K562 (cell line): ENCODE data around the gene PPM1F. TPM values are rescaled to one million over a fixed set of nuclear protein-coding genes. Genes with fewer than 3 reads are reported as not detected.
A peak's percentile ranks its signal among the peaks of the same experiment; 100 is the strongest.

Experiments used
- C11orf30 ChIP-seq: fragments of 450-650 bp; IDR thresholded peaks from 2 replicates; pipeline ENCODE4 v1.6.1; 2016; ENCODE audit warnings: low read depth, mild to moderate bottlenecking
- CAMTA2 ChIP-seq: fragments of 250-450 bp; sonication (Bioruptor Pico); conservative IDR thresholded peaks from 2 replicates; pipeline ENCODE4 v1.5.1; 2022
- E2F6 ChIP-seq, 2 experiments: IDR thresholded peaks; 2 replicates each; pipeline ENCODE4 v1.6.1; 2011; ENCODE audit warnings: borderline replicate concordance in 1 of 2, control low read depth in 1 of 2, low read depth in 1 of 2, low read length in 1 of 2, mild to moderate bottlenecking in 1 of 2, mixed read lengths in 1 of 2, moderate library complexity in 1 of 2; ENCODE audit not compliant: insufficient read depth in 1 of 2, insufficient read length in 1 of 2, poor library complexity in 1 of 2, severe bottlenecking in 1 of 2; ENCODE audit errors: extremely low read depth in 1 of 2
- E2F8 ChIP-seq: fragments of 450-650 bp; IDR thresholded peaks from 2 replicates; pipeline ENCODE4 v1.7.1; 2018; ENCODE audit warnings: mild to moderate bottlenecking, low read depth; ENCODE audit not compliant: partially characterized antibody
- EWSR1 ChIP-seq: fragments of 450-650 bp; IDR thresholded peaks from 2 replicates; pipeline ENCODE4 v1.6.1; 2018; ENCODE audit warnings: borderline replicate concordance, mild to moderate bottlenecking, low read depth, moderate library complexity; ENCODE audit not compliant: partially characterized antibody
- GABPB2 ChIP-seq: fragments of 250-450 bp; sonication (Bioruptor Pico); conservative IDR thresholded peaks from 2 replicates; pipeline ENCODE4 v1.5.1; 2021; ENCODE audit warnings: mild to moderate bottlenecking
- HBP1 ChIP-seq: fragments of 450-650 bp; formaldehyde crosslinking; IDR thresholded peaks from 2 replicates; pipeline ENCODE4 v1.4.0; 2022; ENCODE audit warnings: missing genetic modification characterization
- NEUROD1 ChIP-seq: fragments of 150-350 bp; IDR thresholded peaks from 2 replicates; pipeline ENCODE4 v1.6.1; 2014; ENCODE audit warnings: borderline replicate concordance, low read length, low read depth; ENCODE audit not compliant: partially characterized antibody
- U2AF1 ChIP-seq: fragments of 200-400 bp; formaldehyde crosslinking; optimal IDR thresholded peaks from 2 replicates; pipeline ENCODE3; 2017; ENCODE audit warnings: mild to moderate bottlenecking, low read depth, low read length, moderate library complexity
- ZBTB7A ChIP-seq: IDR thresholded peaks from 2 replicates; pipeline ENCODE4 v1.6.1; 2011; ENCODE audit warnings: low read depth, mild to moderate bottlenecking, low read length, moderate library complexity, borderline replicate concordance; ENCODE audit not compliant: control insufficient read depth
- ZFP30 ChIP-seq: fragments of 250-450 bp; sonication (Bioruptor Pico); IDR thresholded peaks from 2 replicates; pipeline ENCODE4 v1.8.0; 2022; ENCODE audit warnings: moderate library complexity, mild to moderate bottlenecking, inconsistent platforms, borderline replicate concordance
- ZNF311 ChIP-seq: fragments of 250-450 bp; sonication (Bioruptor Pico); IDR thresholded peaks from 2 replicates; pipeline ENCODE4 v1.4.0; 2020; ENCODE audit warnings: mild to moderate bottlenecking, moderate library complexity
- ZNF717 ChIP-seq: fragments of 250-450 bp; sonication (Bioruptor Pico); IDR thresholded peaks from 2 replicates; pipeline ENCODE4 v1.5.0; 2021
- polyA plus RNA-seq, 8 experiments: library from polyadenylated mRNA; depleted of rRNA in 4 of 8; stranded (reverse) in 5 of 8; unstranded in 3 of 8; fragments of >200 nt; fragmentation: Nextera tagmentation in 2 of 8; fragmentation: Illumina TruSeq in 1 of 8; extraction: Ambion mirVana in 2 of 8; extraction: Trizol in 1 of 8; gene quantifications; 2 replicates each; pipeline versions ENCODE4 v1.2.1 to v1.2.3, GENCODE V29; 2011 to 2014; ENCODE audit warnings: inconsistent platforms in 1 of 8, missing spikeins in 1 of 8
- total RNA-seq, 7 experiments: library from RNA; depleted of rRNA in 6 of 7; stranded (reverse); fragments of >200 nt in 6 of 7; fragmentation: Illumina TruSeq in 2 of 7; extraction: Trizol in 2 of 7; gene quantifications; 2 replicates each; pipeline versions ENCODE4 v1.2.1 to v1.2.3, GENCODE V29; 2011 to 2021; ENCODE audit warnings: low replicate concordance in 1 of 7
- TF ChIP-seq, protein P1 (sequence below): fragments of 450-650 bp; IDR thresholded peaks from 2 replicates; pipeline ENCODE4 v1.6.1; 2016; ENCODE audit warnings: borderline replicate concordance
- TF ChIP-seq, protein P2 (sequence below): fragments of 450-650 bp; IDR thresholded peaks from one replicate; pipeline ENCODE4 v1.6.1; 2018; ENCODE audit warnings: mild to moderate bottlenecking, moderate library complexity; ENCODE audit not compliant: partially characterized antibody

PPM1F gene
- total and polyA plus RNA-seq, 9 of the 15 experiments (the other 6 are each of a cell fraction or from before 2014, with no cell fraction given) = 2.1 to 159 (median 64.0) TPM

DNA sequence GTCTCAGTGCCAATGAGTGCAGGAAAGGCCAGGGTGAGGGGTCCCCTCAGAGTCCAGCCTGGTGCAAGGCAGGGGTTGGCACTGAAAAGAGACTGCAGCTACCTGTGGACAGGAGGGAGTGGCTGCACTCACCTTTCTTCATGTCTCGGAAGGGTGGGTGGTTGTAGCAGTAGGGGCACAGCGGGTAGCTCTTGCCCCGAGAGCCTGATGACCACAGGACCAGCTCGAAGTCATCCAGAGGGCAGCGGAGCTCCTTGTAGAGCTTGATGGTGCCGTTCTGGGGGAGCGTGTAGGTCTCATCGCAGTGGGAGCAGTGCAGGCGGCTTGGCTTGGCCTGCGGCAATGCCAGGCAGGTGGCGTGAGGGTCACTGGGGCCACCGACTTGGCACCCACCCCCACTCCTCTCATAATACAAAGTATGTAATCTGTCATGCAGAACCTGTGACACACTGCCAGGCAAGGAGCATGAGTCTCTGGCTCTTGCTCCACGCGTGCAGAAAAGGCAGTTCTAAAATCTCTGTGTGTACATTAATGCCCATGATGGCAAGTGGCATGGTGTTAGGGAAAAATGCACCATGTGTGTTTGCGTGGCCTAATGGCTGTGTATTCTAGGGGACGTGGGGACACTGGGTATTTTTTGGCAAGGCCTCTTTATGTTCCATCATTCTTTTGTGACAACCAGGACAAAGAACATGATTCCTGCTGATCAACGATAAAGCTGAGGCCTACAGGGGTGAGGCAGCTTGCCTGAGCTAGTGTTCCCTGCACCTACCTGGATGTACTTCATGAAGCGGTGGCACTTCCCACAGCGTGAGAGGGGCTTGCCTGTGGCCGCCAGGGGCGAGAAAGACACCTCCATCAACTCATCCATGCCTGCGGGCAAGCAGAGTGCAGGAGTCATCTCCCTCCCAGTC, 6.0 kb upstream of the PPM1F start (continued):
- TF ChIP-seq, protein P1, sequence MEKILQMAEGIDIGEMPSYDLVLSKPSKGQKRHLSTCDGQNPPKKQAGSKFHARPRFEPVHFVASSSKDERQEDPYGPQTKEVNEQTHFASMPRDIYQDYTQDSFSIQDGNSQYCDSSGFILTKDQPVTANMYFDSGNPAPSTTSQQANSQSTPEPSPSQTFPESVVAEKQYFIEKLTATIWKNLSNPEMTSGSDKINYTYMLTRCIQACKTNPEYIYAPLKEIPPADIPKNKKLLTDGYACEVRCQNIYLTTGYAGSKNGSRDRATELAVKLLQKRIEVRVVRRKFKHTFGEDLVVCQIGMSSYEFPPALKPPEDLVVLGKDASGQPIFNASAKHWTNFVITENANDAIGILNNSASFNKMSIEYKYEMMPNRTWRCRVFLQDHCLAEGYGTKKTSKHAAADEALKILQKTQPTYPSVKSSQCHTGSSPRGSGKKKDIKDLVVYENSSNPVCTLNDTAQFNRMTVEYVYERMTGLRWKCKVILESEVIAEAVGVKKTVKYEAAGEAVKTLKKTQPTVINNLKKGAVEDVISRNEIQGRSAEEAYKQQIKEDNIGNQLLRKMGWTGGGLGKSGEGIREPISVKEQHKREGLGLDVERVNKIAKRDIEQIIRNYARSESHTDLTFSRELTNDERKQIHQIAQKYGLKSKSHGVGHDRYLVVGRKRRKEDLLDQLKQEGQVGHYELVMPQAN = no peak
- TF ChIP-seq C11orf30 (no peak), ZBTB7A (no peak), GABPB2 (CRISPR knock-in tag) (no peak), E2F8 (no peak), ZNF717 (CRISPR knock-in tag) (no peak), HBP1 (CRISPR knock-in tag) (no peak), CAMTA2 (CRISPR knock-in tag) (0 out of 2 replicates have a peak, but pooled peaks have one; percentile 16), EWSR1 (no peak), ZFP30 (no peak), E2F6 (IDR thresholded peaks at IDR 0.05; ENCODE audit: borderline replicate concordance in 1 of 2, extremely low read depth in 1 of 2, insufficient read depth in 1 of 2, insufficient read length in 1 of 2, low read depth in 1 of 2, low read length in 1 of 2, poor library complexity in 1 of 2, severe bottlenecking in 1 of 2) (no peak), U2AF1 (no peak), ZNF311 (CRISPR knock-in tag) (no peak), NEUROD1 (no peak)
- TF ChIP-seq, protein P2, sequence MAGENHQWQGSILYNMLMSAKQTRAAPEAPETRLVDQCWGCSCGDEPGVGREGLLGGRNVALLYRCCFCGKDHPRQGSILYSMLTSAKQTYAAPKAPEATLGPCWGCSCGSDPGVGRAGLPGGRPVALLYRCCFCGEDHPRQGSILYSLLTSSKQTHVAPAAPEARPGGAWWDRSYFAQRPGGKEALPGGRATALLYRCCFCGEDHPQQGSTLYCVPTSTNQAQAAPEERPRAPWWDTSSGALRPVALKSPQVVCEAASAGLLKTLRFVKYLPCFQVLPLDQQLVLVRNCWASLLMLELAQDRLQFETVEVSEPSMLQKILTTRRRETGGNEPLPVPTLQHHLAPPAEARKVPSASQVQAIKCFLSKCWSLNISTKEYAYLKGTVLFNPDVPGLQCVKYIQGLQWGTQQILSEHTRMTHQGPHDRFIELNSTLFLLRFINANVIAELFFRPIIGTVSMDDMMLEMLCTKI = no peak
